HUES6 (cell line): ENCODE measurements around the gene GNAO1.

Experiments
- H3K27ac ChIP-seq: 2 replicates; pipeline ENCODE4 v1.7.0; 2013; ENCODE audit warnings: low read depth, mild to moderate bottlenecking, low read length, inconsistent platforms
- H3K27me3 ChIP-seq: 2 replicates; pipeline ENCODE4 v1.6.1; 2013; ENCODE audit warnings: low read length; ENCODE audit not compliant: control insufficient read depth, insufficient read depth
- H3K36me3 ChIP-seq: 2 replicates; pipeline ENCODE4 v1.6.1; 2013; ENCODE audit warnings: low read length; ENCODE audit not compliant: control insufficient read depth, insufficient read depth
- H3K4me1 ChIP-seq: 2 replicates; pipeline ENCODE4 v1.6.1; 2013; ENCODE audit warnings: low read length; ENCODE audit not compliant: control insufficient read depth, insufficient read depth
- H3K4me3 ChIP-seq: 2 replicates; pipeline ENCODE4 v1.5.1; 2013; ENCODE audit warnings: low read depth, low read length
- H3K9ac ChIP-seq: one replicate; pipeline ENCODE4 v1.6.1; 2013; ENCODE audit warnings: mild to moderate bottlenecking, low read length
- H3K9me3 ChIP-seq: 2 replicates; pipeline ENCODE4 v1.6.1; 2013; ENCODE audit warnings: low read depth, low read length; ENCODE audit not compliant: control insufficient read depth, insufficient read depth

GNAO1 gene

DNA sequence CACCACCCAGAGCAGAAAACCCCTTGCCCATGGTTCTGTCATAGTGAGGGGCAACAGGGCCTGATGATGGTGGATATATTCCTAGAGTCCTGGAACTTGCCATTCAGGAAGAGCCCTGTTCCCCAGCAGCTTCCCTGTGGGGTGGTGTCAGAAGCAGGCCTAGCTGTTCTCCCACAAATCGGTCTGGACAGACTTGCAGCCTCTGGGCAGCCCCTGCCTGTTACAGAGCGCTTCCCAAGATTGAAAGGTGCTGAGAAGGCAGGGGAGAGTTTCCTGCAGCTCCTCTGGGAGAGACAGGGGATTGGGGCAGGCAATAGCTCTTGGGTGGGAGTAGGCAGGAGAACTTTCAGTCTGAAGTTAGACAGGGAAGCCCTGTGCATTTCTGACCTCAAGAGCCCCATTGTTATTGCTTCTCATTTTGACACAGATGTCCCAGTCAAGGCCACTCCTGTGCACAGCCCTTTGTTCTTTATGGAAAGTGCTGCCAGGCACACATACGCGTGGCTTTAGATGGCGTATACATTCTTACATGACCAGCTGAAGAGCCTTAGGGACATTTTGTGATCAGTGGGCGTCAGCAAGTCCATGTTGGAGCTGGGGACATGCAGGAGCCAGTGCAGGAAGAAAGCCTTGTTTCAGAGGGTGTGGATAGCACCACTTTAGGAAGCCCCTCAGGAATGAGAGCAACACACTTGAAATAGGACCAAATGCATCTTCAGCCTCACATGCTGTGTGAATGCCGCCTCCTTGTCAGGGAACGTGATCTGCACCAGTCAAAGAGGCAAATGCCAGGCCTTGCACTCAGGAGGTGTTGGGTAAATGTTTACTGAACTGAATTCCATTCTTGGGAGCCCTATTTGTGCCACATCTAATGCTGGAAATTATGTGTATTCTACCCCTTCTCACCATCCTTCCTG, 67.5 kb downstream of the GNAO1 start:
- no peak overlapping the region for H3K27ac ChIP-seq
- H3K4me3 ChIP-seq, result no peak overlapping the region
- no peaks in the 10 kb centered on the region for H3K36me3 ChIP-seq
- no peaks in the 10 kb centered on the region for H3K9me3 ChIP-seq
- no peak overlapping the region for H3K9ac ChIP-seq
- H3K4me1 ChIP-seq, result peaks cover 5% of the 10 kb centered on the region; the same call in 1 of the 2 replicates
- no peaks in the 10 kb centered on the region for H3K27me3 ChIP-seq

DNA sequence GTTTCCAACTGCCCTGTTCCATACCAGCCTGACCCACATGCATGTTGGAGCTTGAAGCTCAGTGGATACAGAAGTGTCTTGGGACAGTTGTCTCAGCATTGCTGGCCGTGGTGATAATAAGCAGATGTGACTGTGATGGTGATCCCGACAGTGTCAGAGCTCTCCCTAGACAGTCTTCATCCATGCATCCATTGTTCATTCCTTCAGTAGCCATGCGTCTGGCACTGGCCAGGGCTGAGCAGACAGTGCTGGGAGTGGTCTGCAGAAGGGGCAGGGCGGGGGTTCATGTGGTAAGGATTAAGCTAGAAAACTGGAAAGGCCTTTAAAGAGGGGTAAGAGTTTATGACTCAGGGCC, 68.1 kb downstream of the GNAO1 start:
- no peak overlapping the region for H3K9ac ChIP-seq
- H3K4me3 ChIP-seq, result no peak overlapping the region
- H3K27me3 ChIP-seq, result no peaks in the 10 kb centered on the region
- H3K9me3 ChIP-seq, result no peaks in the 10 kb centered on the region
- no peaks in the 10 kb centered on the region for H3K36me3 ChIP-seq
- H3K4me1 ChIP-seq, result peaks cover 5% of the 10 kb centered on the region; the same call in 1 of the 2 replicates
- no peak overlapping the region for H3K27ac ChIP-seq

DNA sequence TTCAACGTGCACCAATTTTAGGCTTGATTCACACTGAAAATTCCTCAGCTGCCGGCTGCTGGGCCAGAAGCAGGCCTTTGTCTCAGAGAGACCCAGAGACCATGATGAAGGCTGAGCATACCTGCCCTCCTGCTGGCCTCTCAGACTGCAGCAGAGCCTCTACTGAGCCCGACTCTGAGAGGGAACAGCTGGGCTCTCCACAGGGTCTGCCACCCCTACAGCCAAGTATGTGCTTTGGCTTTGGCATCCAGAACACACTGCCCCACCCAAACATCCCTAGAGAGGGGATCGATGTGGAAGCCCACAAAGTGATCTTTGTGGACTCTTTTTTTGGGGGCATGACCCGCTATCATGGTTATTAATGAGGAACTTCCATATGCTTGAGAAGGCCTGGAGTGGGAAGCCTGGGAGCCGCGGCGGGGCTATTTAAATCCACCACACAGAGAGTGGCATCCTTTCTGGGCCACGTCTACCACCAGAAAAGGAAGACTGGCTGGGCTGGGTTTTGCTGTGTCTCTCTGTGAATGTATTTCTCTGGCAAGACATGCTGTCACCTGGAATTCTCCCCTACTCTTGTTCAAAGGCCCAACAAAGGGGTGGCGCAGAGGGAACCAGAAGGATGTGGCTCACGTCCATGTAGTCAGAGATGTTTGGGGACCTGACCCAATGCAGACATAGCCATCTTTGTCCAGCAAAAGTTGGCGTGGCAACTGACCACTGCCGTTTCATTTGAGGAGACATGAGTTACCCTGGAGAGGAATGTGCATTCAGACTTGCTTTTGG, 69.3 kb downstream of the GNAO1 start:
- H3K36me3 ChIP-seq, result no peaks in the 10 kb centered on the region
- no peak overlapping the region for H3K27ac ChIP-seq
- no peaks in the 10 kb centered on the region for H3K9me3 ChIP-seq
- H3K9ac ChIP-seq, result no peak overlapping the region
- H3K4me3 ChIP-seq, result no peak overlapping the region
- no peaks in the 10 kb centered on the region for H3K27me3 ChIP-seq
- peaks cover 5% of the 10 kb centered on the region; the same call in 1 of the 2 replicates for H3K4me1 ChIP-seq

DNA sequence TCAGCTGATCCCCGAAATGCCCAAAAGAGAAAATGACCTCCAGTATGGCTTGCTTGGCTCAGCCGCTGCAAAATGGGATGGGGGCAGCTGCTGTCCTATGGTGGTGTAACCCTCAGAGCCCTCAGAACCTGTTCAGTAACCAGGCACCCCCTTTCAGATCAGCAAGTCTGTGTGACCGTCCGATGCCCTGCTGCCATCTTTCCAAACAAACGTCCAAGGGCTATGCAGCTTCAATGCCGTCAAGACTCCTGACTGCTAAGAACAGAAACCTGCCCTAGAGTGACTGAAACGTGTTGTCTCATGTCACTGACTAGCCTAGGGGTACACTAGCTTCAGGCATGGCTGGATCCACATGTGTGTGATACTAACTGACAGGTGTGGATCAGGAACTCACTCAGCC, 70.4 kb downstream of the GNAO1 start:
- peaks cover 5% of the 10 kb centered on the region; the same call in 1 of the 2 replicates for H3K4me1 ChIP-seq
- no peak overlapping the region for H3K27ac ChIP-seq
- no peak overlapping the region for H3K9ac ChIP-seq
- H3K36me3 ChIP-seq, result no peaks in the 10 kb centered on the region
- H3K9me3 ChIP-seq, result no peaks in the 10 kb centered on the region
- no peak overlapping the region for H3K4me3 ChIP-seq
- no peaks in the 10 kb centered on the region for H3K27me3 ChIP-seq

DNA sequence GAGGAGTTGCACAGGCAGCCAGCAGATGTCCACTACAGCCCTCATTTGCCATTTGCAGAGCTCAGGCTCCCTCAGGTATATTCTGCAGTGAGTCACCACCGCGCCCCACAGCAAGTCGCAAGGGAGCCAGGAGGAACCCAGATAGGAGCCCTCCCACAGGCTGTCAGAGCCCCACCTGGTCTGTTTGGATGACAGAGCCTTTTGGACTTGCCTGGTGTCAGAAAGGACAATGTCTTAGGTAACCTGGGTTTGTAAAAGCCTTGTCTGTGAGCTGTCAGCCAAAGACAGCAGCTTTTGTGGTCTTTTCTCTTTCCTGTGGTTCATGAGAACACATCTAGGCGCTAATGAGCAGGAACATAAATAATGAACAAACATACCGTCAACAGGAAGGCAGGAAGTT, 70.9 kb downstream of the GNAO1 start:
- no peaks in the 10 kb centered on the region for H3K9me3 ChIP-seq
- H3K4me3 ChIP-seq, result no peak overlapping the region
- H3K9ac ChIP-seq, result no peak overlapping the region
- no peak overlapping the region for H3K27ac ChIP-seq
- no peaks in the 10 kb centered on the region for H3K36me3 ChIP-seq
- no peaks in the 10 kb centered on the region for H3K27me3 ChIP-seq
- H3K4me1 ChIP-seq, result peaks cover 5% of the 10 kb centered on the region; the same call in 1 of the 2 replicates

DNA sequence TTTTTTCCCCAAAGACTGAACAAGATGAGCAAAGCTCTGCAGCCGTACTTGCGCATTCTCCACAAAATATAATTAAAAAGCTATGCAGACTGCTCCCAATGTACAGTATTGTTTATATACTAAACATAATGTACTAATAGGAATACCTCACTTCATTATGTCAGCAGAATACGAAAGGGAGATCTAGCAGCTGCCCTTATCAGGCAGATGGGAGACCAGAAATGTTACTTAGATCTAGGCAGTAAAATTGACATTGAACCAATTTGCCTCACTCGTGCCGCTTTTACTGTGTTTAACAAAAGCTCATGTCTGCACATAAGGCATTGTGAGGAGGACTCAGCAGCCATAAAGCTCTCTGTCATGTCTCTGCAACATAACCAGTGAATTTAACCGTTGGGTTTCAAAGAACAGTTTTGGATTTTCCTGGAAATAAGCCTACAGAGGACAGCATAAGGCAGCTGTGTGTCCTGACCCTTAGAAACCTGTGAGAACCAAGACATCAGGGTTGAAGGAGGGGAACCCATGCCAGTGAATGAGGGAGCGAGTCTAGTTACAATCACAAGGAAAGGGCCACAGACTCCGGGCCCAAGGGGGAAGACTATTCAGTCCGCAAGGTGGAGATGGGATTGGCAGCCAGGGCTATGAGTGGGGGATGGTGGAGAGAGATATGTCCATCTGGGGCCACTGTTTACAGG, 71.4 kb downstream of the GNAO1 start:
- peaks cover 5% of the 10 kb centered on the region; the same call in 1 of the 2 replicates for H3K4me1 ChIP-seq
- no peak overlapping the region for H3K9ac ChIP-seq
- no peaks in the 10 kb centered on the region for H3K9me3 ChIP-seq
- H3K27me3 ChIP-seq, result no peaks in the 10 kb centered on the region
- no peaks in the 10 kb centered on the region for H3K36me3 ChIP-seq
- no peak overlapping the region for H3K4me3 ChIP-seq
- no peak overlapping the region for H3K27ac ChIP-seq

- H3K9ac ChIP-seq, result no peak overlapping the region
- H3K4me1 ChIP-seq, result peaks cover 8% of the 10 kb centered on the region; the same call in 1 of the 2 replicates
- H3K36me3 ChIP-seq, result no peaks in the 10 kb centered on the region
- H3K27me3 ChIP-seq, result no peaks in the 10 kb centered on the region
- H3K4me3 ChIP-seq, result no peak overlapping the region
- no peaks in the 10 kb centered on the region for H3K9me3 ChIP-seq
- no peak overlapping the region for H3K27ac ChIP-seq
Measured at GRCh38 chr16:56263711-56264608, 72.7 kb downstream of the GNAO1 start.

GRCh38 chr16:56264609-56264972, 73.3 kb downstream of the GNAO1 start:
- H3K9ac ChIP-seq, result no peak overlapping the region
- H3K4me3 ChIP-seq, result no peak overlapping the region
- no peaks in the 10 kb centered on the region for H3K9me3 ChIP-seq
- H3K4me1 ChIP-seq, result peaks cover 14% of the 10 kb centered on the region
- H3K27ac ChIP-seq, result no peak overlapping the region
- H3K36me3 ChIP-seq, result no peaks in the 10 kb centered on the region
- H3K27me3 ChIP-seq, result no peaks in the 10 kb centered on the region

- peaks cover 19% of the 10 kb centered on the region for H3K4me1 ChIP-seq
Measured at GRCh38 chr16:56265184-56265583, 73.9 kb downstream of the GNAO1 start.

GRCh38 chr16:56265746-56266145, 74.5 kb downstream of the GNAO1 start:
- no peak overlapping the region for H3K9ac ChIP-seq
- no peak overlapping the region for H3K4me3 ChIP-seq
- no peaks in the 10 kb centered on the region for H3K27me3 ChIP-seq
- no peaks in the 10 kb centered on the region for H3K36me3 ChIP-seq
- H3K27ac ChIP-seq, result no peak overlapping the region
- H3K9me3 ChIP-seq, result no peaks in the 10 kb centered on the region
- peaks cover 17% of the 10 kb centered on the region for H3K4me1 ChIP-seq

More at GRCh38 chr16:56265184-56265583, 73.9 kb downstream of the GNAO1 start:
- no peak overlapping the region for H3K27ac ChIP-seq
- no peaks in the 10 kb centered on the region for H3K9me3 ChIP-seq
- no peak overlapping the region for H3K4me3 ChIP-seq
- H3K27me3 ChIP-seq, result no peaks in the 10 kb centered on the region
- no peak overlapping the region for H3K9ac ChIP-seq
- no peaks in the 10 kb centered on the region for H3K36me3 ChIP-seq
